GM18867 (cell line): ENCODE measurements around the gene DBNL.

Experiments
- ATAC-seq: cut with Tn5 transposase; IDR thresholded peaks from one replicate; pipeline ENCODE4 v1.9.1; 2021; ENCODE audit warnings: mild to moderate bottlenecking, moderate library complexity; ENCODE audit not compliant: unreplicated experiment

DBNL gene

GRCh38 chr7:44097064-44097932, 52.8 kb downstream of the DBNL start:
- peak; percentile 75 for ATAC-seq

GRCh38 chr7:44098092-44099068, 53.9 kb downstream of the DBNL start:
- ATAC-seq, result no peak

GRCh38 chr7:44099669-44100068, 55.2 kb downstream of the DBNL start:
- ATAC-seq, result no peak

GRCh38 chr7:44100458-44101302, 56.2 kb downstream of the DBNL start:
- ATAC-seq, result no peak

- no peak for ATAC-seq
Observed at GRCh38 chr7:44101303-44101965, 56.9 kb downstream of the DBNL start.

- no peak for ATAC-seq
Observed at GRCh38 chr7:44101966-44102845, 57.7 kb downstream of the DBNL start.

- ATAC-seq, result no peak
Observed at GRCh38 chr7:44102846-44103565, 58.5 kb downstream of the DBNL start.

GRCh38 chr7:44103566-44103922, 59.0 kb downstream of the DBNL start:
- no peak for ATAC-seq

GRCh38 chr7:44103923-44104859, 59.7 kb downstream of the DBNL start, which contains the start of gene AEBP1:
AEBP1 (plus strand) TSS chr7:44104345; CDS start chr7:44104666, 321 bp downstream.
- no peak for ATAC-seq

- no peak for ATAC-seq
Observed at GRCh38 chr7:44104860-44105771, 60.6 kb downstream of the DBNL start.

- no peak for ATAC-seq
Observed at GRCh38 chr7:44105832-44106231, 61.3 kb downstream of the DBNL start.

GRCh38 chr7:44106311-44107065, 62.0 kb downstream of the DBNL start:
- ATAC-seq, result no peak

GRCh38 chr7:44107116-44107960, 62.8 kb downstream of the DBNL start:
- ATAC-seq, result no peak

GRCh38 chr7:44107961-44108767, 63.7 kb downstream of the DBNL start:
- ATAC-seq, result no peak
